ENCODE measurements around the gene DAB2IP.

Gene DAB2IP

DNA sequence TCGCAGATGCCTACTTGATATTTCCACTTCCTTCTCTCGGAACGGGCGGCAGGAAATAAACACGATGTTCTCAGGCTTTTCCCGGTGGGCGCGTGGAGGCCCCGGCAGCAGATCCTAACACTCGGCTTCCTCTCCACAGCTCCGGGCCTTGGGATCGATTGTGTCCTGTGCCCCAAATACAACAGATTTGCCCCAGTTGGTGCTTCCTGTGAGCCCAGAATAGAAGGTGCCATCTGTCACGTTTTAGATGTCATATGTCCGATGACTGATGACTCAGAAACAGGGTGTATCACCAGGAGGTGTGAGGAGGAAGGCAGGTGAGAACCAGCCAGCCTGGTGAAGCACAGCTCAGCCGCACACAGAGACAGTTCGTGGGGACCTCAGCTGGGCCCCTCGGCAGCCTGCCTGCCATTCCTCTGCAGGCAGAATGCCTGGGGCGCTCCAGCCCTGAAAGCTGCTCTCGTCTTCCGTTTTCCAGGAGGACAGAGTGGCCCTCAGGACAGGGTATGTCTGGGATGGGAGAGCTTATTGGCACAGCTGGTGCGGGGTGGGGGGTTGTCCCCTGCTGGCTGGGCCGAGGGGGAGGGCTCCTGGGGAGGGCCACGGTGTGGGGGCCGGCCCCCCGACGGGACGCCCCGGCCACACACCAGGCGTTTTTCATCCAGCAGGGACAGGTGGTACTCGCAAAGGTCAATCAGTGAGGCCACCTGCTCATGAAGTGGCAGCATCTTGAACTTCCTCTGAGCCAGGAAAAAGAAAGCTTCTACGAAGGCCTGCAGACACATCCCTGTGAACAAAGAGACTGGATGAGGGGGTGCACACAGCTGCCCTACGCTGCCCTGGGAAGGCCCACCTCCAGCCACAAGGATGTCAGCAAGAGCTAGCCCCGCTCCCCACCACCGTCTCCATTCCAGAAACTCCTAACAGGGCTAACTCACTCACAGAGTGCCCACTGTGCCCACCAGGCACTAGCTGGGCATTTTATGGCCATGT is 171.0 kb downstream of the DAB2IP start:
- no peak for DNase-seq

DNA sequence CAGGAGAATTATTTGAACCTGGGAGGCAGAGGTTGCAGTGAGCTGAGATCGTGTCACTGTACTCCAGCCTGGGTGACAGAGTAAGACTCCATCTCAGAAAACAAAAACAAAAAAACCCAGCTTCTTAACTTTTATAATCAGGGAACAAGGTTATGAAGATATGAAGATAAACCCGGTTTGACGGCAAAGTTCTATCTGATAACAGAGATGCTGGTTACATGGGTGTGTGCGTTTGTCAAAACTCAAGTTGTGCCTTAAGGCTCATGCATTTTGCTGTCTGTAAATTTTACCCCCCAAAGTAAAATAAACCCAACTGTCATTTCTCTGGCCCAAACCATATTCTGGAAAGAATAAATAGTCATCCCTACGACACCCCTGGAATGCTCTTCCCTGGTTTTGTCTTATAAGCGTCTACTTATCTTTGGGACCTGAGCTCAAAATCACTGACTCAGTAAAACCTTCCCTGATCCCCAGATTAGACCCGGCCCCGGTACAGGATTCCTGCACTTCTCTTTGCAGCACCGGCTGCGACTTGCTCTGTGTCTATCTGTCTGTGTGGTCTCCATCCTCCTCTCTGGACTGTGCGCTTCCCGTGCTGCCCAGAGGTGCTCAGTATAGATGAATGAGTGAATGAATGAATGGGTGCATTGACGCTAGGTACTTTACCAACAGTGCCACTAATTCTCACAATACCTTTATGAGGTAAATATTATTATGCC is 172.2 kb downstream of the DAB2IP start:
- DNase-seq, result no peak

DNA sequence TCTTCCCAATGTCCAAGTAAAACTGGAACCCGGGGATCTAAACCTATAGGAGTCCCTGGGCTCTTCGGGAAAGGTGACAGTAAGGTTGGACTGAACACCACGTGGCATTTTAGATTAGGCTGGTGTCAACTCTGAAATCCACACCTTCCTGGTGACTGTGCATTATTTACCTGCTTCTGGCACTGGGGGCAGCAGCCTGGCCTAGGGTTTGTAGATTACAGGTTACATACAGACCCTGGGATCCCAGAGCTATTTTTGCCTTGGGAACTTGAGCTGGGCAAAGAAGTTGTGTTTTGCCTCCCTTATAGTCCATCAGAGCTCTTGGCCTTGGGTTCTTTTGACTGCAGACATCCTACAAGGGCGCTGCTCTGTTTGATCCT is 173.2 kb downstream of the DAB2IP start:
- DNase-seq, result no peak

DNA sequence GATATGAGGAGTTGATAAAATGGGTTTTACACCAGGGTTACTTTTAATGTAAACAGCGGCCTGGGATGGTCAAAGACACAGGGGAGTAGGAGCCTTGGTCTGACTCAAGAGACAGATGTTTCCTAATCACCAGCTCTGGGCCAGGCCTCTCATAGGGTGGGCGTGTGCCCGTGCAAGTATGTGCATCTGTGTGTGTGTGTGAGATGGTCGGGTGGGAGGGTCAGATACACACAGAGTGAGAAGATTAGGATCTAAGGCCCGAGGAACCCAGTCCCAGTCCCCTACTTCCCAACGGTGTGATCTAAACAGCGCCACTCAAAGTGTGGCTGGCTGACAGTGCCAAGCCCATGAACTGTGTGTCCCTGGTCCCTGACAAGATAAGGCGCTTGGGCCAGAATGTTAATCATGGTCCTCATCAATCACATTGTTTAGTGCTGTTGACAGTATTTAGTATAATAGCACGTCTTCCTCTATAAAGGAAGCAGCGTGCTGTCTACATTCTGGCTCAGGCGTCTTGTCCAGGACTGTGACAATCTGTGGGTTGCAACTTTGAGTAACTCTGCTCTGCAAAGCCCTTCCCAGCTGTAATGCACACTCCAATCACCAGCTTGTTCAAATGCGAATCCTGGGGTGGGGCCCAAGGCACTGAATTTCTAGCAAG is 173.7 kb downstream of the DAB2IP start:
- DNase-seq, result no peak

DNA sequence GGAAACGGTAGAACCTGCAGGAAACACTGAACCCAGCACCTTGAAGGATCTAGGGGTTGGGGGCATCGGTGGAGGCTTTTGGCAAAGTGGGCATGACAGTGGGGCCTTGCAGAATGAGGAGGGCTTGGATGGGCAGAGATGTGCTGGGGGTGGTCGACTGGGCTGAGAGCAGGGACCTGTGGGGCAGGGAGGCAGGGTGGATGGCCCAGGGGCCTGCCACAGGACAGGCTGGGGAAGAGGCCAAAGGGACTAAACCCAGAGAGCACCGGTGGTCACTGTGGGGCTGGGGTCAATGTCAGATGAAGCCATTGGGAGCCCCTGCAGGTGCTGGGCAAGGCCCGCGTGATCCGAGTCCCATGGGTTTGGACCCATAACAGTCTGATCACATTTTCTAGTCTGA is 175.3 kb downstream of the DAB2IP start:
- no peak for DNase-seq

DNA sequence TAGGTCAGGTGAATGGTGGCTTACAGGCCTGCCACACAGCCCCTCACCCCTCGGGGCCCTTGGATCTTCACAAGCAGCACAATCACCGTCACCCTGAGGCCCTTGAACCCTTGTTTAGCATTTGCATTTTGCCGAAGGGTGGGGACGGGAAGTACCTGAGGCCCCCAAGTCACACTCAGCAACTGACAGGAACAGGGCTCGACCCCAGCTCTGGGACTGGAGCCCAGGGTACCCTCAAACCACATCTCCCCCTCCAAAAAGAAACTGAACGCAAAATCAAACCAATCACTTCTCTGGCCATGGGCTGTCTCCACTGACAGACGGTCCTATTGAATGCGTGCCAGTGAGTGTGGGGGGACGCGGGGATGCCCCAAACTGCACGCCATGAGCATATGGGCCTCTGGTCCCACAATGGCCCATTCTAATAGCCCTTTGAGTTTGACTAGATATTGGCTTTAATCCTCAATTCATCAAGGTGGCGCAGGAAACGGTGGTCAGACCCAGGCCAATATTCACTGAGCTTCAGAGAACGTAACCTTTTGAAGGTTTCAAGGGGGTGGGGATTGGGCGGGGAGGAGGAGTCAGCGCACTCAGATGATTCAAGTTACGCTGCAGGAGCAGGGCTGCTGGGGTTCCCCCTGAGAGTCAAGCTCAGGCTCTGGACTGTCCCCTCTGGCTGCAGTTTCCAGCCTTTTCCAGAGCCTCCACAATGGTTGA is 176.0 kb downstream of the DAB2IP start:
- DNase-seq, result no peak

DNA sequence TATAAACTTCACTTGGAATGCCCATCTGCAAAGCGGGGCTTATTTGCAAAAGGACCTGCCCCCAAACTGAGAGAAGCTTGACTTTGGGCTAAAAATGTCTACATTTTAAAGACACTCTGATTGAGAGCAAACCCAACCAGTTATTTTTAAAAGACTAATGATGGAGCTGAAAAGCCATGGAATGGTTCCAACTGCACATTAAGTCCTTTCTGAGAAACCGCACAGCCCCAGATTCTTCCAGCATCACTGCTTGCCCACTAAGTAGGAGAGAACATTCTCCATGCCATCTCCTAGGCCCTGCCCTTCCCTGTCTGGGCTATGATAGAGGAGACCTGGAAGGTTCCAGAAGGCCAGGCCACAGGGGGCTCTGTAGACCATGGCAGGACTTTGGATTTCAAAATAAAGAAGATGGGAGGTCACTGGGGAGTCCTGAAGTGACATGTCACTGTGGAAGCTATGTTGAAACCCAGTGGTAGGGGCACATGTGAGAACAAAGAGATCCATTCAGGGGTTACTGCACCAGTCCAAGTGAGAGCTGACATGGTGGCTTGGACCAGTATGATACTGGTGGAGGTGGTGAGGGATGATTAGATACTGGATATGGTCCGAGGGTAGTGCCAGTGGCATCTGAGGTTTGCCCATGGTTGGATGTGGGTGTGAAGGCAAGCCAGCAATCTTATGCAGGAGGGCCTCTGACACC is 179.2 kb downstream of the DAB2IP start:
- no peak for DNase-seq

DNA sequence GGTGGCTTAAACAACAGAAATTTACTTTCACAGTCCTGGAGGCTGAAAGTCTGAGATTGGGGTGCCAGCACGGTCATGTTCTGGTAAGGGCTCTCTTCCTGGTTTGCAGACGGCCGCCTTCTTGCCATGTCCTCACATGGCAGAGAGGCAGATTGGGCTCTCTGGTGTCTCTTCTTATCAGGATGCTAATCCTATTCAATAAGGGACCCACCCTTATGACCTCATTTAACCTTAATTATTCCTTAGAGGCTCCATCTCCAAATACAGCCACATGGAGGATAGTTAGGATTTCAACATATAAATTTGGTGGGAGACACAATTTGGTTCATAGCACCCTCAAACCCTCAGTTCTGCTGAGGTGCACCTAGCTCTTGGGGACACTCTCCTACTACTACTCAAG is 180.4 kb downstream of the DAB2IP start:
- no peak for DNase-seq

DNA sequence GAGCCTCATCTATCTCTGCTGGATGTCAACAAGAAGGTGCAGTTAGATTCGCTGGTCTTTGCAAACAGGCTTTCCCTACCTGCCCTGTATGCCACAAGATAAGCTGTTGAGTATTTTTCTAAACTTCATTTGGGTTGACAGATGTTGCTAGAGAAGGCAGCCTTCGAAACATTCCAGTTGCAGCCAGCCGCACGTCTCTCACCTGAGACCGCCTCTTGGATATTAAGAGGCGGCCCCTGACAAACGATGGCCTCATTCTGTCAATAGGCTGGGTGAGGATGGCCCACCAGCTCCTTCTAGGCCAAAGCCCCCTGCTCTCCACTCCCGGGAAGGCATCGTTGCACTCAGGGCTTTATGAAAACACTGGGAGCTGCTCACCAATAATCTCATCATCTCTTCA is 181.6 kb downstream of the DAB2IP start:
- DNase-seq, result no peak
